GM21619 (cell line): ENCODE results near the gene SAMD4A.

Experiments
- ATAC-seq: cut with Tn5 transposase; IDR thresholded peaks from one replicate; pipeline ENCODE4 v1.9.1; 2021; ENCODE audit not compliant: unreplicated experiment

SAMD4A gene, protein sequence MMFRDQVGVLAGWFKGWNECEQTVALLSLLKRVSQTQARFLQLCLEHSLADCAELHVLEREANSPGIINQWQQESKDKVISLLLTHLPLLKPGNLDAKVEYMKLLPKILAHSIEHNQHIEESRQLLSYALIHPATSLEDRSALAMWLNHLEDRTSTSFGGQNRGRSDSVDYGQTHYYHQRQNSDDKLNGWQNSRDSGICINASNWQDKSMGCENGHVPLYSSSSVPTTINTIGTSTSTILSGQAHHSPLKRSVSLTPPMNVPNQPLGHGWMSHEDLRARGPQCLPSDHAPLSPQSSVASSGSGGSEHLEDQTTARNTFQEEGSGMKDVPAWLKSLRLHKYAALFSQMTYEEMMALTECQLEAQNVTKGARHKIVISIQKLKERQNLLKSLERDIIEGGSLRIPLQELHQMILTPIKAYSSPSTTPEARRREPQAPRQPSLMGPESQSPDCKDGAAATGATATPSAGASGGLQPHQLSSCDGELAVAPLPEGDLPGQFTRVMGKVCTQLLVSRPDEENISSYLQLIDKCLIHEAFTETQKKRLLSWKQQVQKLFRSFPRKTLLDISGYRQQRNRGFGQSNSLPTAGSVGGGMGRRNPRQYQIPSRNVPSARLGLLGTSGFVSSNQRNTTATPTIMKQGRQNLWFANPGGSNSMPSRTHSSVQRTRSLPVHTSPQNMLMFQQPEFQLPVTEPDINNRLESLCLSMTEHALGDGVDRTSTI

DNA sequence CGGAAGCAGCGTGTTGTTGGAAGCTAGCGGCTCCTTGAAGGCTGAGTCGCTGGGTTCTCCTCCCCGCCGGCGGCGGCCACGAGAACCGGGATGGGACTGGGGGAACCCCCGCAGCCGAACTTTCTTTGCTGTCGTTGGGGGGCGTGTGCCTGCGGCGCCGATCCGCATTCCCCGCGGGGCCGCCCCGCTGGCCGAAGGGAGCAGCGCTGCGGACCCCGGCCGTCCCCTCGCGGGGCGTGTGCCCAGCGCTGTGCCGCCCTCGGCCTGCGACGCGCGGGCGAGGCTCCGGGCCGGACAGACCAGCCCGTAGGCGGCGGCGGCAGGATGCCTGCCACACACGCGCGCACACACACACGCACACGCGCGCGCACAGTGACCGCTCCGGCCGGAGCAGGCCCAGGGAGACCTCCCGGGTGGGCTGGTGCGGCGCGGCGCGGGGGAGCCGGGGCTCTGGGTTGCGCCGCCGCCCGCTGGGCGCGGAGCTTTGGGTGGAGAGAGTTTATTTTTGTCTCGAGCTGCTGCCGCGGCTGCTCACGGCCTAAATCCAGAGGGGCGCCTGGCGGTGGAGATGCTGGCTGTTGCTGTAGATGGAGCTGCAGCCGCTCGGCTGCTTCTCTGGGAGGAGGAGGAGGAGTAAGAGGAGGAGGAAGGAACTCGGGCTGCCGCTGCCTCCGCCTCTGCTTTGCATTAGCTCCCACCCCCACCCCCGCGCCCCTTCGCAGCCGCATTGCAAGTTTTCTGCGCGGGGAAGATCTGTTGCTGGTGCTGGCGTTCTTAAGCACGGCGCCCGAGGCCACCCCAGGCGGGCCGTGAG, at the start of gene SAMD4A:
Gene SAMD4A, plus strand, starts transcription at position 719 of the 814 bp plus-strand sequence. CDS start 789 bp downstream, outside the sequence.
- peak; percentile 31 for ATAC-seq

DNA sequence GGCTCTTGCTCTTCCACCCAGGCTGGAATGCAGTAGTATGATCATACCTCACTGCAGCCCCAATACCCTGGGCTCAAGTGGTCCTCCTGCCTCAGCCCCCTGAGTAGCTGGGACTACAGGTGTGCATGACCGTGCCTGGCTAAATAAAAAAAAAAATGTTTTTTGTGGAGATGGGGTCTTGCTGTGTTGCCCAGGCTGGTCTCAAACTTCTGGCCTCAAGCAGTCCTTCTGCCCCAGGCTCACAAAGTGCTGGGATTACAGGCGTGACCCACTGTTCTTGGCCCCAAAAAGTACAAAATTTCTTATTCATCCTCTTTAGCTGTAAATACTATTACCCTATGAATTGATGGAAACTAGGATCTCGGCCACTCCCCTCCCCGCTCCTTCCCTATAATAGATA, 42.5 kb upstream of the SAMD4A start:
- no peak for ATAC-seq

DNA sequence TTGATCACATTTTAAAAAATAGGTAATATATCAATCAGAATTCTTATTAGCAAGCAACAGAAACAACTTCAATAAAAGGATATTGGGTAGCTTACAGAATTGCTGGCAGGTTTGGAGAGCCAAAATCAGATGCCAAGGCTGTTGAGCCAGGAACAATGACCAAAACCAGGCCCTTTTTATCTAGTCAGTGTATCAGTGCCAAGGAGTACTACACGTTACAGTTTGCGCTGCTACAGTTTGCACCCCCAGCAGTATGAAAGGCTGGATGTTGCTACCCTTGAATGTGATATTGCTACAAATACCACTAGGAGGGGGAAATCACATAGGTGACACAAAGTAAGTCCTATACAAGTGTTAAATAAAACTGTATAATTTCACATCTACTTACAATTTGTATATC, 38.0 kb upstream of the SAMD4A start:
- no peak for ATAC-seq

DNA sequence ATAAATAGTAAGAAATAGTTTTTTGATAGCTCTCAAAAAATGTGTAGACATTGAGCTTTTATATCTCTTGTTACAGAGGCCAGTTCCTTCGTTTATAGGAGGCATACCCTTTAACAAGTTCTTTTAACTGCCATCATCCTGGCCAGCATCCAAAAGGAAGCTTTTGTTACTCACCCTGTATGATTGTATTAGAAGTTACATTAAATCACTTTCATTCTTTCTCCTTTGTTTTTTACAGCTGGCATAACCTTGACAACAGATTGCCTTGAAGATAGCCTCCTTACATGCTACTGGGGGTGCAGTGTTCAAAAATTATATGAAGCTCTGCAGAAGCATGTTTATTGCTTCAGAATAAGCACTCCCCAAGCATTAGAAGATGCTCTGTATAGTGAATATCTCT, 37.1 kb upstream of the SAMD4A start:
- ATAC-seq, result no peak

DNA sequence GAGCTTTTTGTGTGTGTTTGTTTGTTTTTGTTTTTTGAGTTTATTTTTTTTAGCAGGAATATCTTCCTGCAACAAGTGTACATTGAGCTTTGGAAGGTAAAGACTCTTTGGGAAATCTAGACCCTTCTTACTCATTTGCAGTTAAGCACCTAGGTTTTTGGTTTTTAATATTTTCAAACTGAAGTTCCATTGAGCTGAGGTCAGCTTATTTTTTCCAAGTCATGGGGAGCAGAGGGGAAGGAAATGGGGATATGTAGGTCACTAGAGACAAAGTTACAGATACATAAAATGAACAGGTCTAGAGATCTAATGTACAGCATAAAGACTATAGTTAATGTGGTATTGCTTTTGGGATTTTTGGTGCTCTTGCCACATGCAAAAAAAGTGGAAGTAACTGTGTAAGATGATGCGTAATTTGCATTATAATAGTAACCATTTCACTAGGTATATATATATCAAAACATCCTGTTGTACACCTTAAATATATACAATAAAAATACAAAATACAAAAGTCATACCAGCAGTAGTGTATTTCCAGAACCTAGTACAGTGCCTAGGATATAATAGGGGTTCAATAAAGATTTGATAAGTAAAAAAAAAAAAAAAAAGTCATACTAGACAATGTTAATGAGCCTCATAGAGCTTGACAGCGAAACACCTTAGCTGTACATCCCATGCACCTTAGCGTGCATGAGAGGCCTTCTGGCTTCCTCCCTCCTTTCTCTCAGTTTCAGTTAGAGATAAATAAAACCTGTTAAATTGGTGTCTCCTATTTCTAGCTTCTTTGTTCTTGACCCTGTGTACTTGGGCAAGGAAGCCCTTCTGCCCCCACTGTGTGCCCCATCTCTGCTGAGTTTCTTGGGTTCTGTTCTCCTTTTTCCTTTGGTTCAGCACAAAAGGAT, 34.6 kb upstream of the SAMD4A start:
- peak; percentile 91 for ATAC-seq

DNA sequence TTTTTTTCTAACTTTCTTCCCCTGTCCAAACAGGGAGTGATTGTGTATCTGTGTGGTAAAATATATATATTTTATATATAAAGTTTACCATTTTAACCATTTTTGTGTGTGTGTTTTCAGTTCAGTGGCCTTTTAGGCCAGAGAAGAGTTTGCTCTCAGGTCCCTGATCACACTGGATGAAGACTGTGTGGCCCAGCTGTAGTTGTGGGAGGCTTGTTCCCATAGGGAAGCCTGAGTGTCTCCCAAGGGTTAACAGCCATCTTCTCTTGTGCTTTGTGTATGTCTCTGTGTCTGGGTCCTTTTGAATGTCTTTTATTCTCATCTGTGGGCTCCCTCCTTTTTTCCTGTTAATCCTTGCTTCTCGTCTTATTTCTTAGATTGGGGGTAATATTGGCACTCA, 33.8 kb upstream of the SAMD4A start:
- no peak for ATAC-seq

DNA sequence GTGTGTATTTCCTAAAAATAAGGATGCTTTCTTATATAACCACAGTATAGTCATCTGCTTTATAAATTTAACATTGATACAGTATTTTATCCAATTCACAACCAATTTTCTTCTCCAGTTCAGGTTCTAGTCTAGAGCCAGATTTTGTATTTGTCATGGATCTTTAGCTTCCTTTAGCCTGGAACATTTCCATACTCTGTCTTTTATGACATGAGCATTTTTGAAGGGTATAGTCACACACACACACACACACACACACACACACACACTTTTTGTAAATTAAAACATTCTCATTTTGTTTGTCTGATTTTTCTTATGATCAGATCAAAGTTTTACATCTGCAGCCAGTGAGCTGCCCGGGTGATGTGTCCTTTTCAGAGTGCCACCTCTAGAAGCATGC, 31.8 kb upstream of the SAMD4A start:
- ATAC-seq, result no peak

DNA sequence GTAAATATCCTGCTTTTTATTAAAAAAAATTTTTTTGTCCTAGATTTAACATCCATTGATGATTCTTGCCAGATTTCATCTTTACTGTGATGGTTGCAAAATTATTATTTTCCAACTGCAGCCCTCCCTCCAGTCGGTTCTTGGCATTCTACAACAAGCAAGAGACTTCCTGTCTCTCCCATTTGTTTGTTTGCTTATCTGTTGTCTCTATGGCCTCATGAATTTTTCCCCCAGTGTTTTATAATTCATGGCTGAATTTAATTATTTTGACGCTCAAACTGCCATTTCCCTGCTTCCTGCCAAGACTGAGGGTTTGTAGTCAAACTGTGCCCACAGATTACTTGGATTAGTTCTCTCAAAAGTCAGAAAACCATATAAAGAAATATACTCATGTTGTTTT, 31.3 kb upstream of the SAMD4A start:
- no peak for ATAC-seq

DNA sequence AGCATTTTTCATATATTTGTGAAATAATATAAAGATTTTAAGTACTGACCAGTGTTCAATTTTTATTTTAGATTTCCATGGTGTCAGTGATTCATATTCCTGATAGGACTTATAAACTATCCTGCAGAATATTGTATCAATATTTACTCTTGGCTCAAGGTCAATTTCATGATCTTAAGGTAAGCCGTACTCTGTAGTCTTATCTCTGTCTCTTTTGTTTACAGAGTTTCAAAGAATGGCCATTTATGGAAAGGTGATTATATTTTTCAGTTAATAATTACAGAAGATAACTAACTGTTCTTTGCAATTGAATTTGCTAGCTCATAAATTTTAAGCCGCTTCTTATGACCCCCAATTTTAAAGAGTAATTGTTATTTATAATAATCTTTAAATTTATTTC, 29.3 kb upstream of the SAMD4A start:
- ATAC-seq, result no peak

DNA sequence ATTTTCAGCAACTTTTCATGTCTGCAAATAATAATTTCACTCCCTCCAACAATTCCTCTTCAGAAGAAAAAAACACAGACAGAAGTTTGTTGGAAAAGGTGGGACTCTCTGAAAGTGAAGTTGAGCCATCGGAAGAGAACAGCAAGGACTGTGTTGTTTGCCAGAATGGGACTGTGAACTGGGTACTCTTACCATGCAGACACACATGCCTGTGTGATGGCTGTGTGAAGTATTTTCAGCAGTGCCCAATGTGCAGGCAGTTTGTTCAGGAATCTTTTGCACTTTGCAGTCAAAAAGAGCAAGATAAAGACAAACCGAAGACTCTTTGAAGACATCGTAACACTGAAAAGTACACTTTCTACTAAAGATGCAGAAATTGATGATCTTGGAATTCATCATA, 28.9 kb upstream of the SAMD4A start:
- no peak for ATAC-seq

DNA sequence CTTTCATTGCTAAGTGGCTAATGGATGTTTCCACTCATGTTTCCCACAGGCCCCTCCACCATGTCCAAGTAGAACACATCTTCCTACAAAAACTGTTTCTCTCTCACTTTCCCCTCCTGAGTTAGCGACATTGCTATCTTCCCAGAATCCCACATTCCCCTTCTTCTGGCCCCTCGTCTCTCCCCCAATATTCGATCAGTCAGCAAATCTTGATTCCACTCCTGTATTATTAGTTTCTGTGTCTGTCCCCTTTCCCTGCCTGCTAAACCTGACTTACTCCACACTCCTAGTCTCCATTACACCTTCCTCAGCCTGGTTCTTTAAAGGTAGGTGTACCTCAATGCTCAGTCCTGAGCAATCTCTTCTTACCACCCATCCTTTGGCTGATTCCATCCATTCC, 19.3 kb upstream of the SAMD4A start:
- no peak for ATAC-seq

DNA sequence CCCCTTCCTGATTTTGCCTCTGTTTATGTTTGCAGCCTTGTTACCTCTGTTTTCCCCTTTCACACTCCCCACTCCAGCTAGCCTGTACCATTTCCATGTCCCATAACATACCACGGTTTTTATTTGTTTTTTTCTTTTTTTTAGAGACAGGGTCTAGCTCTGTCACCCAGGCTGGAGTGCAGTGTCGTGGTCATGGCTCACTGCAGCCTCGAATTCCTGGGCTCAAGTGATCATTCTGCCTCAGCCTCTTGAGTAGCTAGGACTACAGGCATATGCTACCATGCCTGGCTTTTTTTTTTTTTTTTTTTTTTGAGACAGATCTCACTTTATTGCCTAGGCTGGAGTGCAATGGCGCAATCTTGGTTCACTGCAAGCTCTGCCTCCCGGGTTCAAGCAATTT, 18.4 kb upstream of the SAMD4A start:
- no peak for ATAC-seq

DNA sequence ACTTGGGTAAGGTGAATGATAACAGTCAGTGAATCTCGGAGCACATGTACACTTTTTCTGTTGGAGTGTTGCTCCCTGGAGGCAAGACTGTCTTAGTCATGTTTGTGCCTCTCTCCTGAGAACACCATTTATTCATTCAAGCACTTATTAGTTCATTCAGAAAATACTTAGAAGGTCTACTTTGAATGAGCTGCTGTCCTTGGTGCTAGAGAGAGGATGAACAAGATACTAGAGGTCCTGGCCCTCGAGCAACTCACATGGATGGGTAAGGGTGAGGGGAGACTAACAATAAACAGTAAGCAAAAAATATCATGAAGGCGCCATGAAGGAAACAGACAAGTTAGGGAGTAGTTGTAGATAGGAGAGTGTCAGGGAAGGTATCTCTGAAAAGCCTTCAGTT, 17.1 kb upstream of the SAMD4A start:
- no peak for ATAC-seq

DNA sequence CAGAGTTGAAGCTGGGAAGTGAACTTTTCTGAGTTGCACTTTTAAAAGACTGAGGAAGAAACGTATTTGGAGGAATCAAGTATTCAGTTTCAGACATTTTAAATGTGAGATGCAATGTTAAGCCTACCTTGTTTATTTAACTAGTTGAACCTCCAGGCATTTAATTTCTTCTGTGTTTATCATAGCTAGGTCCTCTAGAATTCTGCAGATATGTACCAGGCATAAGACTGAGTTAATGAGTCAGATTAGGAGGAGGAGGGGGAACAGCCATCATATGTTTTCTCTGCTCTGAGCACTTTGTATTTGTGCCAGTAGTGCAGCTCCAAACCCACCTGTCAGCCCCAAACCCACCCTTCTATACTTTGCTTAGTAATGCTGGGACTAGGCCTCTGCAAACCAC, 16.4 kb upstream of the SAMD4A start:
- no peak for ATAC-seq

DNA sequence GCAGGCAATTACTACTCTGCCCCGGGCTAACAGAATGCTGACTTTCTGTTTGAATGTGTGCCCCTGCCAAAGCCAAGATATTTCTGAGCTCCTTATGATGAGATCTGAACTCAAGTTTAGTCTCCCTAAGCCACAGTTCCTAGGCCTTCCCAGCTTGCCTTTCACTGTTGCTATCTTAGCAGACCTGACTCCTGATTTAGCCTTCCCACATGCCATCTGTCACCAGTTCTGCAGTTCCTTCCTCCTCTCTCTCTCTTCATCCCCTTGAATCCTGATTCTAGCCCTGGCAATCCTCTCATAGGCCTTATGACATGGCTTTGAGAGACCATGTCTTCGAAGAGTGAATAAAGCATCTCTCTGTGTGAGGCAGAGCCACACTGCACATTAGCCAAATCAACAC, 12.5 kb upstream of the SAMD4A start:
- no peak for ATAC-seq

DNA sequence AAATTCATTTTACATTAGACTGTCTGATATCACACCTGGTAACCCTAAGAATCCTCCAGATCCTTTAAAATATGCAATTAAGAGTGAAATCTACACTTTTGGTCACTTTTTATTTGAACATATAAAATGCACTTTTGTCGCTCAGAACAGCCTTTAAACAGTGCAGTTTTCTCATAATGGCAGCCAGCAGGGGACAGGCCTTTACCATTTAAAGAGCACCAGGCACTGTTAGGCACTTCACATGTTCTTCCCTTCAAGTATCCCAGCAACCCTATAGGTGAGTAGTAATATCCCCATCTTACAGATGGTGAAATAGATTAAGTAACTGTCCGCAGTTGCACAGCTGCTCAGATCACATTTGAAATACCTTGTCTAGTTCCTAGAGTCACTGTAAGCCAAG, 11.3 kb upstream of the SAMD4A start:
- ATAC-seq, result no peak

DNA sequence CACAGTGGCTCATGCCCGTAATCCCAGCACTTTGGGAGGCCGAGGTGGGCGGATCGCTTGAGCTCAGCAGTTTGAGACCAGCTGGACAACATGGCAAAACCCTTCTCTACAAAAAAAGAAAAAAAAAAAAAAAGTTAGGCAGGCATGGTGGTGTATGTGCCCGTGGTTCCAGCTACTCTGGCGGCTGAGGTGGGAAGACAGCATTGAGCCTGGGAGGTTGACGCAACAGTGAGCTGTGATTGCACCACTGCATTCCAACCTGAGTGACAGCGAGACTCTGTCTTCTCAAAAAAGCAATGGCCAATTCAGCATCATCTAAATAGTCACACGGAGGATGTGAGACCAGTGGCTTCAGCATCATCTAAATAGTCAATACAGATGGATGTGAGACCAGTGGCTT, 10.4 kb upstream of the SAMD4A start:
- ATAC-seq, result no peak

DNA sequence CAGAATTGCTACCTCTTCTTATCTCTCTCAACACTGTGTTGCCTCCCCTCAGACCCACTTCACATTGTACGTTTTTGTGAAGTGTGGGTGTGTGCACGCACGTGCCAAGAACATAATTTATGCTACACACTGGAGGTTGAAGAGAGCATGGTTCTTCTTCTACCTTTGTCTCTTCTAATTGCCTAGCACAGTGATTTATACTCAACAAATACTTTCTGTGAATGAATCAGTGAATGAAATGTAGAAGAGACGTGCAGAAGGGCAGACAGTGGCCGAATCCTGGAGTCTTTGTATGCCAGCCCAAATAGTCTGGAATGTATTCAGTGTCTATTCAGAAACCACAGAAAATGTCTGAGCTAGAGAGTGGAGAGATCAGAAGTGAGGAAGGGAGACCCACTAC, 4.6 kb upstream of the SAMD4A start:
- ATAC-seq, result no peak

DNA sequence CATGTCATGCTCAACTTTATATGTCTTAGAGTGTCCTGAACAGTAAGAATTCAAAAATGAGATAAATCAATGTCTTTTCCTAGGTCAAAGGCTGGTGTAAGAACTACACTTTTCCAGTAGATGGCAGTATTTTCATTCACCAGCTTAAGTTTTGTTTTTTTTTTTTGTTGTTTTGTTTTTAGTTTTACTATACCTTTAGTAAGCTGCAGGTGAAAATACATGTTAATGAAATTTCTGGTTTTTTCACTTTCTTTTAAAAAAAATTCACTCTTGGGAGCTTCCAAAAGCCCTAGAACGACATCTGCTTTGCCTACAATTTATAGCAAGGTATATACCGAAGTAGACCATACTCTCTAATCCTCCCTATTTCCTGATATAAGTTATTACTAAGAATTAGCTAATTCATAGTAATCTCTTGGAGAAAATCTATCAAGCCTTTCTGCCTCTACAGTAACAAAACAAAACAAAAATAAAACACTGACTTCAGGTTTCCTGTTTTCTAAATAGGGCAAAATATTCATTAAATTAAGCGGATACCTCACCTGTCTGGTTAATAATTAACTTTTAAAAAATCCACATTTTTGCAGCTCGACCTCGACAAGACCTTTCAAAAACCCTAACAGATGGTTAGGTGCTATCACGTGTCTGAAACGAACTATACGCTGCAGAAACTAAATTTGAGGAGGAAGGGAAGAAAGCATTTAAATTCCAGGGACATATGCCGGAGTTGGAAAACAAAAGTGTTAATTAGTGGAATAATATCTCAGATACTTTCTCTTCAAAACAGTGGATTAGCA, 2.7 kb upstream of the SAMD4A start:
- no peak for ATAC-seq
